Measurements from ENCODE around the gene NOTCH4. TPM values are rescaled to one million over a fixed set of nuclear protein-coding genes. Genes with fewer than 3 reads are reported as not detected.
"Not testable (repeated sequence)": the region's sequence is repeated elsewhere in the genome, so short reads cannot be mapped to it uniquely, and the experiment has no call there.

Gene NOTCH4
- total RNA-seq, 1 donor from 2014 or later, result 2.4 TPM

DNA sequence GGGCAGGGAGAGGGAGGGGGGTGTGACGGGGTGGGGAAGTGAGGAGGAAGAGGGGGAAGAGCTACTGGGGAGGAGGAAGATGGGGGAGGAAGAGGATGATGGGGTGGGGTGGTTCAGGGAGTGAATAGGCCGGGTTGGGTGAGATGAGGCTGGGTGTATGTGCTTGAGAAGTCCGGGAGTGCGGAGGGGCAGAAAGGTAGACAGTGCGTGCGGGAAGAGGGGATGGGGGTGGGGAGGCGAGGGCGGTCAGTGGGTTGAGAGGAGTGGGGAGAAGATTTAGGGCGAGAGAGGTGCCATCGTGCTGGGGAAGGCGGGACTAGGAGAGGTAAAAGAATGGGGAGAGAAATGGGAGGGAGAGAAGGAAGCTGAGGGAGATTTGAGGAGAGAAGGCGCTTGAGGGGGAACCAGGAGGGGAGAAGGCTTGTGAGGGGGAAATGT is 30.9 kb upstream of the NOTCH4 start:
- no peak for DNase-seq (ENCODE audit: low read depth)
- H3K36me3 ChIP-seq (ENCODE audit: control insufficient read depth, insufficient read depth, low read length), result no peaks in the 10 kb centered on the region
- TF ChIP-seq, protein P1, sequence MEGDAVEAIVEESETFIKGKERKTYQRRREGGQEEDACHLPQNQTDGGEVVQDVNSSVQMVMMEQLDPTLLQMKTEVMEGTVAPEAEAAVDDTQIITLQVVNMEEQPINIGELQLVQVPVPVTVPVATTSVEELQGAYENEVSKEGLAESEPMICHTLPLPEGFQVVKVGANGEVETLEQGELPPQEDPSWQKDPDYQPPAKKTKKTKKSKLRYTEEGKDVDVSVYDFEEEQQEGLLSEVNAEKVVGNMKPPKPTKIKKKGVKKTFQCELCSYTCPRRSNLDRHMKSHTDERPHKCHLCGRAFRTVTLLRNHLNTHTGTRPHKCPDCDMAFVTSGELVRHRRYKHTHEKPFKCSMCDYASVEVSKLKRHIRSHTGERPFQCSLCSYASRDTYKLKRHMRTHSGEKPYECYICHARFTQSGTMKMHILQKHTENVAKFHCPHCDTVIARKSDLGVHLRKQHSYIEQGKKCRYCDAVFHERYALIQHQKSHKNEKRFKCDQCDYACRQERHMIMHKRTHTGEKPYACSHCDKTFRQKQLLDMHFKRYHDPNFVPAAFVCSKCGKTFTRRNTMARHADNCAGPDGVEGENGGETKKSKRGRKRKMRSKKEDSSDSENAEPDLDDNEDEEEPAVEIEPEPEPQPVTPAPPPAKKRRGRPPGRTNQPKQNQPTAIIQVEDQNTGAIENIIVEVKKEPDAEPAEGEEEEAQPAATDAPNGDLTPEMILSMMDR (IDR thresholded peaks at IDR 0.05; ENCODE audit: insufficient read depth, low read length, poor library complexity, severe bottlenecking), result no peak
- H3K27me3 ChIP-seq (ENCODE audit: control insufficient read depth, insufficient read depth, low read length), result no peaks in the 10 kb centered on the region
- H3K4me3 ChIP-seq (ENCODE audit: low read depth, low read length), result peak overlapping the region; percentile 41

DNA sequence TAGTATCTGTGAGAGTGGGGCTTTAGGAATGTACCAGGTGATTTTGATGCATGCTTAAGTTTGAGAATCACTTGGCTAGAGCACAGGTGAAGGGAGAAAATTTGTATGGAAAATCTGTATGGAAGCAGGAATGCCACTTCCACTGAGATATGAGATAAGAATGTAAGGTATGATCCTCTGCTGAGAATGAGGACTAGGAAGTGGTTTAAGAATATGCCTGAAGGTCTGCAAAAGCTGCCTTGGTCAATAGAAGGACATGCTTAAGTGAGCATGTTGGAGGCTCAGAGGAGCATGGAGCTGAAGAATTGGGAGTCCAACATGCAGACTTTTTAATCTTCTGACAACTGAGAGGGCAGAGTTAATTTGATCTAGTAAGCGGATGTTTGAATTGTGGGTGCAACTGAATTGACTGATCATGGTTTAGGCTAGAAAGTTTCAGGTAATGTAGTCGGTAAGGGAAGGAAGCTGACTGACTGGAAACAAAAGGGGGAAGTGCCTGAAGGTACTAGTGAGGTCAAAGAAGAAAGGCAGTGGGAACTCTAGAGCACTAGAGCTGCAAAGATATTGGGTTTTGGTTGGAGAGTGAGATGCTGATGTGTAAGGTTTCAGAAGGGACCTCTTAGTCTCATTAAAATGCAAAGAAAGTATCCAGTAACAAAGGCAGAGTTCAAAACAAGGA is 28.6 kb upstream of the NOTCH4 start:
- TF ChIP-seq, protein P1 (IDR thresholded peaks at IDR 0.05; ENCODE audit: insufficient read depth, low read length, poor library complexity, severe bottlenecking), result no peak
- Histone ChIP-seq H3K36me3 (ENCODE audit: control insufficient read depth, insufficient read depth, low read length) (no peaks in the 10 kb centered on the region), H3K27me3 (ENCODE audit: control insufficient read depth, insufficient read depth, low read length) (no peaks in the 10 kb centered on the region), H3K4me3 (ENCODE audit: low read depth, low read length) (no peak overlapping the region)
- no peak for DNase-seq (ENCODE audit: low read depth)

DNA sequence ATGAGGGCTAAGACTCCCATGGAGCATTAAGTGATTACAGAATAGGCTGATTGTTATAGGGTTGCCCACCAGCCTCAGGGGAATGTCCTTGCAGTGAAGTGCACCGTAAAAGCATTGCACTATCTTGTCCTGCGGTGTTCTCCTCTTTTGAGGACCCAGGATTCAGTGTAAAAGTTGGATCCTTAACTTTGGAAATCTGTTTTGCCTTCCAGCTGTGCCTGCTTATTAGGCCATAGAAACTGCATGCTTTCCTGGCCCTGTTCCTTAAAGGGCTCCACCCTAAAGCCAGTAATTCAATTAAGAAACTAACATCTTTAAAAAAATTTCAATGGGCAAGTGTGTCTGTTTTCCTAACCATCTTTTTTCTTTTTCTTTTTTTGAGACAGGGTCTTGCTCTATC is 25.4 kb upstream of the NOTCH4 start:
- H3K4me3 ChIP-seq (ENCODE audit: low read depth, low read length), result no peak overlapping the region
- H3K36me3 ChIP-seq (ENCODE audit: control insufficient read depth, insufficient read depth, low read length), result no peaks in the 10 kb centered on the region
- H3K27me3 ChIP-seq (ENCODE audit: control insufficient read depth, insufficient read depth, low read length), result no peaks in the 10 kb centered on the region
- TF ChIP-seq, protein P1 (IDR thresholded peaks at IDR 0.05; ENCODE audit: insufficient read depth, low read length, poor library complexity, severe bottlenecking), result no peak
- DNase-seq (ENCODE audit: low read depth), result no peak

DNA sequence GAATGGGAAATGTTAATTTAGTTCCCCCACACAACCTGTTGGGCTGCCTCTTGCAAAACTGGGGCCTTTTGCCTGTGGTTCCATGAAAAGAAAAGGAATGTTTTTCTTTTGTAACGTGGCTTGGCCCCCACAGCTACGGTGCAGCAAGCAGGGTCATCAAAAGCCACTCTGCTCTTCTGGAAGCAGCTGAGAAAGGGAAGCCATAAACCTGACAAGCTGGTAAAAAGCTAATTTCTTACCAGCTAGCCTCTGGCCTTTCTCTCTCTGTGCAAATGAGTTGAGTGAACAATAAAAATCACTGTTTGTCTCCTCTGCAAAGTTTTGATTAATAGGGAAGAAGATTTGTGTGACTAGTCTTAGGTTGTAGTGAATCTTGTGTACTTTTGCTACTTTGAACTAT is 23.5 kb upstream of the NOTCH4 start:
- Histone ChIP-seq H3K4me3 (ENCODE audit: low read depth, low read length) (no peak overlapping the region), H3K36me3 (ENCODE audit: control insufficient read depth, insufficient read depth, low read length) (no peaks in the 10 kb centered on the region), H3K27me3 (ENCODE audit: control insufficient read depth, insufficient read depth, low read length) (peaks cover 2% of the 10 kb centered on the region)
- TF ChIP-seq, protein P1 (IDR thresholded peaks at IDR 0.05; ENCODE audit: insufficient read depth, low read length, poor library complexity, severe bottlenecking), result no peak
- DNase-seq (ENCODE audit: low read depth), result no peak

DNA sequence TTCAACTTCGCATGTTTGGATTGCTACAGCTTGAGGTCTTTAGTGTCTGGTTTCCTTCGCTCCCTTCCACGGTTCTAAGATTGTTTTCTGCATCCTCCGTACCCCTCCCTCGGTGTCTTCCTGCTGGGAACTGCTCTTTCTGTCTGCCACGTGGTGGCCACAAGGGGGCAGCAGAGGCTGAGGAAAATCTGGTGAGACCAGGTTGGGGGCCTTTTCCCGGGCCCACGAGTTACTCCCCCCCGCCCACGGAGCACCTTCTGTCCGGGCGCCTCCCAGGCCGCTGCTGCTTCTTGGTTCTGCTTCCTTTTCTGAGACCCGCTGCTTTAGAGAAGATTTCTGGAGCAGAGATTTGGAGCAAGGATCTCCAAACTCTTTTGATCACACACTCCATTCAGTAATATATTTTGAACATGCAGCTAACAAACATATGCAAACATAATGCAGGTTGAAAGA is 21.1 kb upstream of the NOTCH4 start:
- peaks cover 2% of the 10 kb centered on the region for H3K27me3 ChIP-seq (ENCODE audit: control insufficient read depth, insufficient read depth, low read length)
- H3K36me3 ChIP-seq (ENCODE audit: control insufficient read depth, insufficient read depth, low read length), result no peaks in the 10 kb centered on the region
- TF ChIP-seq, protein P1 (IDR thresholded peaks at IDR 0.05; ENCODE audit: insufficient read depth, low read length, poor library complexity, severe bottlenecking), result peak; percentile 93
- DNase-seq (ENCODE audit: low read depth), result peak; percentile 19
- H3K4me3 ChIP-seq (ENCODE audit: low read depth, low read length), result no peak overlapping the region

DNA sequence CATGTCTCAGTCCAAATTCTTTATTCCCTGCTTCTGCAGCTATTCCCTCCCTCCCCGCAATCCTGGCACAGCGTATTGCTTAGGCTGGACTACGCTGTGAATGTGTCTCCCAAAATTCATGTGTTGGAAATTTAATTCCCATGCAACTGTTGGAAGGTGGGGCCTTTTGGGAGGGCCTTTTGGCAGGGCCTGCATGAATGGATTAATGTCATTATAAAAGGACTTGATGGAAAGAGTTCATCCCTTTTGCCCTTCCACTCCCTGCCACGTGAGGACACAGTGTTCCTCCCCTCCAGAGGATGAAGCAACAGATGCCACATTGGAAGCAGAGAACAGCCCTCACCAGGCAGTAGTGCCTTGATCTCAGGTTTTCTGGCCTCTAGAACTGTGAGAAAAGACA is 20.4 kb upstream of the NOTCH4 start:
- Histone ChIP-seq H3K27me3 (ENCODE audit: control insufficient read depth, insufficient read depth, low read length) (peaks cover 2% of the 10 kb centered on the region), H3K36me3 (ENCODE audit: control insufficient read depth, insufficient read depth, low read length) (no peaks in the 10 kb centered on the region), H3K4me3 (ENCODE audit: low read depth, low read length) (no peak overlapping the region)
- no peak for DNase-seq (ENCODE audit: low read depth)
- TF ChIP-seq, protein P1 (IDR thresholded peaks at IDR 0.05; ENCODE audit: insufficient read depth, low read length, poor library complexity, severe bottlenecking), result no peak

DNA sequence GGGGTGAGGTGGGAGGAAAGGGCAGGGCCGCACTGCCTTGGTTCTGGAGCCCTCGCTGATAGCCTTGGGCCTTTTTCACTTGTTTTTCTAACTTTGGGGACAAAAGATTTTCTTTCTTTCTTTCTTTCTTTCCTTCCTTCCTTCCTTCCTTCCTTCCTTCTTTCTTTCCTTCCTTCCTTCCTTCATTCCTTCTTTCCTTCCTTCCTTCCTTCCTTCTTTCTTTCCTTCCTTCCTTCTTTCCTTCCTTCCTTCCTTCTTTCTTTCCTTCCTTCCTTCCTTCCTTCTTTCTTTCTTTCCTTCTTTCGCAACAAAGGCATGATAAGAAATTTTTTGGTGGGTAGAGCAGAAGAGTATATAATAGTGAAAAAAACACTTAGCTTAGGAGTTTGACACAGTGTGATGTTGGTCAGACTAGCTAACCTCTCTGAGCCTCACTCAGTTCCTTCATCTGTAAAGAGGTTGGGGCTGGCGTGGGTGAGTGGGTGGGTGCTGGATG is 18.5 kb upstream of the NOTCH4 start:
- DNase-seq (ENCODE audit: low read depth); H3K27me3 ChIP-seq (ENCODE audit: control insufficient read depth, insufficient read depth, low read length); H3K4me3 ChIP-seq (ENCODE audit: low read depth, low read length); H3K36me3 ChIP-seq (ENCODE audit: control insufficient read depth, insufficient read depth, low read length): not testable (repeated sequence)

Measured in kidney epithelial cell (primary cell).